Measurements from ENCODE around the gene SLC35F1. TPM values are rescaled to one million over a fixed set of nuclear protein-coding genes. Genes with fewer than 3 reads are reported as not detected.

Gene SLC35F1
- total and polyA plus RNA-seq, 9 of the 15 experiments (the other 6 are each of a cell fraction or from before 2014, with no cell fraction given), result 0.03 to 0.06 TPM; not detected in 7

DNA sequence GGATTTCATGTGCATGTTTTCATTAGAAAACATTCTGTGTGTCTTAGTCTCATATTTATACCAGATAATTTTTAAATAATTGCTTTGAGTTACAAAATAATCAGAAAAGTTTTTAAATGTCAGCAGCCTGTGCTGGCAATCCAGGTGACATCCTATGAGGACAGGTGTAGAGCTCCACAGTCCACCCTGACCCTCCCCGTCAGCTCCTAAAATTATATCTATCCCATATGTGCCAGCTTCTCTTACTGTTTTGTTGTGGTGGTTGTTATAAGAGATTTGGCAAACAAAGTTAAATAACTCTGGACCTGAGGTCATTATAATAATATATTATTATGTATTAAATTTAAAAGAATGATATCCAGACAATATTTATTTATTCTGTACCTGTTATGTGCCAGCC, 387.8 kb downstream of the SLC35F1 start:
- FAIRE-seq, result no peak
- CTCF ChIA-PET (ENCODE audit: low intra/inter-chr PET ratio), result no interaction called here
- no peak for DNase-seq (ENCODE audit: extremely low read depth in 1 of 4, low spot score in 3 of 4)
- intact Hi-C loops (cut with micrococcal nuclease) (loop anchor here (2.0 kb wide), 1 partner anchor 22 kb away; no protein-coding TSS in a partner anchor), in situ Hi-C loops (cut with MboI) (no loop called here)
- ATAC-seq, result no peak
- Histone ChIP-seq H3K79me2 (ENCODE audit: control insufficient read depth, insufficient read depth, low read length) (no peaks in the 10 kb centered on the region), H3K4me2 (ENCODE audit: insufficient read depth, low read length) (no peak overlapping the region), H3K4me3 (no peak overlapping the region), H3K4me1 (replicated peaks in 1 of 2; ENCODE audit: control insufficient read depth in 2 of 2, insufficient read depth in 2 of 2, low read length in 2 of 2) (no peaks in the 10 kb centered on the region), H3K27ac (ENCODE audit: extremely low read depth, low read depth, low read length) (no peak overlapping the region), H4K20me1 (replicated peaks; ENCODE audit: control insufficient read depth, insufficient read depth, low read length) (no peaks in the 10 kb centered on the region), H3K36me3 (ENCODE audit: control insufficient read depth, insufficient read depth, low read length) (no peaks in the 10 kb centered on the region), H2AFZ (ENCODE audit: low read depth, low read length) (no peak overlapping the region), H3K27me3 (ENCODE audit: control insufficient read depth in 2 of 2, insufficient read depth in 2 of 2, low read length in 2 of 2) (no peaks in the 10 kb centered on the region), H3K9me3 (replicated peaks; ENCODE audit: control insufficient read depth, insufficient read depth, low read depth, low read length) (no peaks in the 10 kb centered on the region), H3K9me1 (ENCODE audit: control insufficient read depth, insufficient read depth, low read length) (no peaks in the 10 kb centered on the region), H3K9ac (ENCODE audit: insufficient read depth in 1 of 2, low read depth in 2 of 2, low read length in 2 of 2) (no peak overlapping the region)
- POLR2A ChIA-PET, result no interaction called here
- BruUV-seq (replicated peaks), result no TSS peak
- 0% methylated on average over 1 of the region's 1 CpG for WGBS (ENCODE audit: insufficient coverage, low coverage, missing lambda C conversion rate)
- TF ChIP-seq SMARCB1 (IDR thresholded peaks at IDR 0.05; ENCODE audit: insufficient read length, low read depth) (no peak), FUS (optimal IDR thresholded peaks at IDR 0.05; ENCODE audit: low read depth, low read length) (no peak), TBL1XR1 (IDR thresholded peaks at IDR 0.05; ENCODE audit: low read length in 2 of 2) (no peak), PTRF (tag; IDR thresholded peaks at IDR 0.05) (no peak), HMGN3 (IDR thresholded peaks at IDR 0.05; ENCODE audit: borderline replicate concordance, extremely low read depth, insufficient read length, low read depth, low read length) (no peak)
- TF ChIP-seq, protein P1, sequence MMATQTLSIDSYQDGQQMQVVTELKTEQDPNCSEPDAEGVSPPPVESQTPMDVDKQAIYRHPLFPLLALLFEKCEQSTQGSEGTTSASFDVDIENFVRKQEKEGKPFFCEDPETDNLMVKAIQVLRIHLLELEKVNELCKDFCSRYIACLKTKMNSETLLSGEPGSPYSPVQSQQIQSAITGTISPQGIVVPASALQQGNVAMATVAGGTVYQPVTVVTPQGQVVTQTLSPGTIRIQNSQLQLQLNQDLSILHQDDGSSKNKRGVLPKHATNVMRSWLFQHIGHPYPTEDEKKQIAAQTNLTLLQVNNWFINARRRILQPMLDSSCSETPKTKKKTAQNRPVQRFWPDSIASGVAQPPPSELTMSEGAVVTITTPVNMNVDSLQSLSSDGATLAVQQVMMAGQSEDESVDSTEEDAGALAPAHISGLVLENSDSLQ (IDR thresholded peaks at IDR 0.05), result no peak
- TF ChIP-seq, protein P2, sequence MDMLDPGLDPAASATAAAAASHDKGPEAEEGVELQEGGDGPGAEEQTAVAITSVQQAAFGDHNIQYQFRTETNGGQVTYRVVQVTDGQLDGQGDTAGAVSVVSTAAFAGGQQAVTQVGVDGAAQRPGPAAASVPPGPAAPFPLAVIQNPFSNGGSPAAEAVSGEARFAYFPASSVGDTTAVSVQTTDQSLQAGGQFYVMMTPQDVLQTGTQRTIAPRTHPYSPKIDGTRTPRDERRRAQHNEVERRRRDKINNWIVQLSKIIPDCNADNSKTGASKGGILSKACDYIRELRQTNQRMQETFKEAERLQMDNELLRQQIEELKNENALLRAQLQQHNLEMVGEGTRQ (CRISPR knock-in tag; IDR thresholded peaks at IDR 0.05), result no peak
- TF ChIP-seq, protein P3, sequence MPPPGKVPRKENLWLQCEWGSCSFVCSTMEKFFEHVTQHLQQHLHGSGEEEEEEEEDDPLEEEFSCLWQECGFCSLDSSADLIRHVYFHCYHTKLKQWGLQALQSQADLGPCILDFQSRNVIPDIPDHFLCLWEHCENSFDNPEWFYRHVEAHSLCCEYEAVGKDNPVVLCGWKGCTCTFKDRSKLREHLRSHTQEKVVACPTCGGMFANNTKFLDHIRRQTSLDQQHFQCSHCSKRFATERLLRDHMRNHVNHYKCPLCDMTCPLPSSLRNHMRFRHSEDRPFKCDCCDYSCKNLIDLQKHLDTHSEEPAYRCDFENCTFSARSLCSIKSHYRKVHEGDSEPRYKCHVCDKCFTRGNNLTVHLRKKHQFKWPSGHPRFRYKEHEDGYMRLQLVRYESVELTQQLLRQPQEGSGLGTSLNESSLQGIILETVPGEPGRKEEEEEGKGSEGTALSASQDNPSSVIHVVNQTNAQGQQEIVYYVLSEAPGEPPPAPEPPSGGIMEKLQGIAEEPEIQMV (tag; conservative IDR thresholded peaks at IDR 0.05; ENCODE audit: low read depth), result no peak
- TF ChIP-seq, protein P4, sequence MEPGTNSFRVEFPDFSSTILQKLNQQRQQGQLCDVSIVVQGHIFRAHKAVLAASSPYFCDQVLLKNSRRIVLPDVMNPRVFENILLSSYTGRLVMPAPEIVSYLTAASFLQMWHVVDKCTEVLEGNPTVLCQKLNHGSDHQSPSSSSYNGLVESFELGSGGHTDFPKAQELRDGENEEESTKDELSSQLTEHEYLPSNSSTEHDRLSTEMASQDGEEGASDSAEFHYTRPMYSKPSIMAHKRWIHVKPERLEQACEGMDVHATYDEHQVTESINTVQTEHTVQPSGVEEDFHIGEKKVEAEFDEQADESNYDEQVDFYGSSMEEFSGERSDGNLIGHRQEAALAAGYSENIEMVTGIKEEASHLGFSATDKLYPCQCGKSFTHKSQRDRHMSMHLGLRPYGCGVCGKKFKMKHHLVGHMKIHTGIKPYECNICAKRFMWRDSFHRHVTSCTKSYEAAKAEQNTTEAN (CRISPR knock-in tag; IDR thresholded peaks at IDR 0.05), result no peak
- TF ChIP-seq, protein P5, sequence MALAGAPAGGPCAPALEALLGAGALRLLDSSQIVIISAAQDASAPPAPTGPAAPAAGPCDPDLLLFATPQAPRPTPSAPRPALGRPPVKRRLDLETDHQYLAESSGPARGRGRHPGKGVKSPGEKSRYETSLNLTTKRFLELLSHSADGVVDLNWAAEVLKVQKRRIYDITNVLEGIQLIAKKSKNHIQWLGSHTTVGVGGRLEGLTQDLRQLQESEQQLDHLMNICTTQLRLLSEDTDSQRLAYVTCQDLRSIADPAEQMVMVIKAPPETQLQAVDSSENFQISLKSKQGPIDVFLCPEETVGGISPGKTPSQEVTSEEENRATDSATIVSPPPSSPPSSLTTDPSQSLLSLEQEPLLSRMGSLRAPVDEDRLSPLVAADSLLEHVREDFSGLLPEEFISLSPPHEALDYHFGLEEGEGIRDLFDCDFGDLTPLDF (CRISPR knock-in tag; IDR thresholded peaks at IDR 0.05), result no peak
- TF ChIP-seq, protein P6, sequence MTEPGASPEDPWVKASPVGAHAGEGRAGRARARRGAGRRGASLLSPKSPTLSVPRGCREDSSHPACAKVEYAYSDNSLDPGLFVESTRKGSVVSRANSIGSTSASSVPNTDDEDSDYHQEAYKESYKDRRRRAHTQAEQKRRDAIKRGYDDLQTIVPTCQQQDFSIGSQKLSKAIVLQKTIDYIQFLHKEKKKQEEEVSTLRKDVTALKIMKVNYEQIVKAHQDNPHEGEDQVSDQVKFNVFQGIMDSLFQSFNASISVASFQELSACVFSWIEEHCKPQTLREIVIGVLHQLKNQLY (CRISPR knock-in tag; conservative IDR thresholded peaks at IDR 0.05), result no peak
- TF ChIP-seq, protein P7, sequence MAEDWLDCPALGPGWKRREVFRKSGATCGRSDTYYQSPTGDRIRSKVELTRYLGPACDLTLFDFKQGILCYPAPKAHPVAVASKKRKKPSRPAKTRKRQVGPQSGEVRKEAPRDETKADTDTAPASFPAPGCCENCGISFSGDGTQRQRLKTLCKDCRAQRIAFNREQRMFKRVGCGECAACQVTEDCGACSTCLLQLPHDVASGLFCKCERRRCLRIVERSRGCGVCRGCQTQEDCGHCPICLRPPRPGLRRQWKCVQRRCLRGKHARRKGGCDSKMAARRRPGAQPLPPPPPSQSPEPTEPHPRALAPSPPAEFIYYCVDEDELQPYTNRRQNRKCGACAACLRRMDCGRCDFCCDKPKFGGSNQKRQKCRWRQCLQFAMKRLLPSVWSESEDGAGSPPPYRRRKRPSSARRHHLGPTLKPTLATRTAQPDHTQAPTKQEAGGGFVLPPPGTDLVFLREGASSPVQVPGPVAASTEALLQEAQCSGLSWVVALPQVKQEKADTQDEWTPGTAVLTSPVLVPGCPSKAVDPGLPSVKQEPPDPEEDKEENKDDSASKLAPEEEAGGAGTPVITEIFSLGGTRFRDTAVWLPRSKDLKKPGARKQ (CRISPR knock-in tag; IDR thresholded peaks at IDR 0.05), result no peak
